Neural cell (in vitro differentiated cells): ENCODE measurements around the gene RP2. TPM values are rescaled to one million over a fixed set of nuclear protein-coding genes. Genes with fewer than 3 reads are reported as not detected.

ENCODE experiments used
- H2AFZ ChIP-seq: fragments of 200-600, 300-800 bp; sonication (generic), shearing (Covaris generic); 2 replicates; pipeline ENCODE4 v1.6.0; 2014; ENCODE audit warnings: low read depth, mild to moderate bottlenecking, antibody characterized with exemption, low read length, moderate library complexity
- H3F3A ChIP-seq: fragments of 200-600 bp; shearing (Covaris generic); 2 replicates; pipeline ENCODE4 v1.6.1; 2016; ENCODE audit warnings: mild to moderate bottlenecking, moderate library complexity, mixed read lengths, antibody characterized with exemption, low read length; ENCODE audit not compliant: insufficient read depth, poor library complexity, severe bottlenecking
- H3K27ac ChIP-seq: fragments of 200-600, 300-800 bp; sonication (generic), shearing (Covaris generic); 2 replicates; pipeline ENCODE4 v1.5.1; 2014; ENCODE audit warnings: mild to moderate bottlenecking, low read length, moderate library complexity
- H3K27me3 ChIP-seq: fragments of 300-800, 200-600 bp; sonication (generic), shearing (Covaris generic); 2 replicates; pipeline ENCODE4 v1.6.0; 2014; ENCODE audit warnings: mild to moderate bottlenecking, low read depth, low read length, moderate library complexity; ENCODE audit not compliant: insufficient read depth
- H3K36me3 ChIP-seq: fragments of 300-800, 200-600 bp; sonication (generic), shearing (Covaris generic); 2 replicates; pipeline ENCODE4 v1.5.1; 2014; ENCODE audit warnings: mild to moderate bottlenecking, antibody characterized with exemption, low read length, moderate library complexity; ENCODE audit not compliant: insufficient read depth
- H3K4me2 ChIP-seq: fragments of 300-800, 200-600 bp; sonication (generic), shearing (Covaris generic); 2 replicates; pipeline ENCODE4 v1.6.0; 2014; ENCODE audit warnings: mild to moderate bottlenecking, low read length
- H3K4me3 ChIP-seq: fragments of 300-800, 200-600 bp; sonication (generic), shearing (Covaris generic); 2 replicates; pipeline ENCODE4 v1.5.1; 2014; ENCODE audit warnings: mild to moderate bottlenecking, low read length, moderate library complexity
- H3K79me2 ChIP-seq: fragments of 200-600 bp; shearing (Covaris generic); replicated peaks from 2 replicates; pipeline ENCODE4 v1.6.0; 2014; ENCODE audit warnings: mild to moderate bottlenecking, low read length, moderate library complexity; ENCODE audit not compliant: insufficient read depth
- H3K9ac ChIP-seq: fragments of 300-800, 200-600 bp; sonication (generic), shearing (Covaris generic); 2 replicates; pipeline ENCODE4 v1.6.1; 2016; ENCODE audit warnings: mild to moderate bottlenecking, low read length, mixed read lengths
- H3K9me2 ChIP-seq: fragments of 200-600 bp; shearing (Covaris generic); 2 replicates; pipeline ENCODE4 v1.6.1; 2016; ENCODE audit warnings: mild to moderate bottlenecking, low read length, mixed read lengths; ENCODE audit not compliant: insufficient read depth
- H3K9me3 ChIP-seq: fragments of 200-600, 300-800 bp; sonication (generic), shearing (Covaris generic); 2 replicates; pipeline ENCODE4 v1.6.1; 2016; ENCODE audit warnings: mild to moderate bottlenecking, mixed run types, low read length, moderate library complexity, mixed read lengths
- H4K20me1 ChIP-seq: fragments of 200-600 bp; shearing (Covaris generic); 2 replicates; pipeline ENCODE4 v1.6.1; 2016; ENCODE audit warnings: mild to moderate bottlenecking, mixed run types; ENCODE audit not compliant: insufficient read depth
- CTCF ChIP-seq: fragments of 450-650 bp; IDR thresholded peaks from 2 replicates; pipeline ENCODE4 v1.5.1; 2014; ENCODE audit warnings: antibody characterized with exemption, mild to moderate bottlenecking, moderate library complexity; ENCODE audit not compliant: poor library complexity, severe bottlenecking
- EP300 ChIP-seq: fragments of 450-650 bp; conservative IDR thresholded peaks from 2 replicates; pipeline ENCODE4 v1.6.1; 2014; ENCODE audit warnings: antibody characterized with exemption, mild to moderate bottlenecking, moderate library complexity; ENCODE audit not compliant: poor library complexity, severe bottlenecking
- EZH2 ChIP-seq: fragments of 200-600, 300-800 bp; shearing (Covaris generic), sonication (generic); IDR thresholded peaks from 2 replicates; pipeline ENCODE4 v1.6.1; 2014; ENCODE audit warnings: antibody characterized with exemption, low read length, borderline replicate concordance, mild to moderate bottlenecking; ENCODE audit not compliant: insufficient read depth, poor library complexity, severe bottlenecking
- MXI1 ChIP-seq: fragments of 450-650 bp; conservative IDR thresholded peaks from 2 replicates; pipeline ENCODE4 v1.6.1; 2014; ENCODE audit warnings: antibody characterized with exemption, mild to moderate bottlenecking; ENCODE audit not compliant: poor library complexity, severe bottlenecking
- POLR2AphosphoS5 ChIP-seq: IDR thresholded peaks from 2 replicates; pipeline ENCODE4 v1.6.1; 2012
- RAD21 ChIP-seq: fragments of 450-650 bp; conservative IDR thresholded peaks from 2 replicates; pipeline ENCODE4 v1.6.1; 2014; ENCODE audit warnings: antibody characterized with exemption, mild to moderate bottlenecking, moderate library complexity
- REST ChIP-seq: IDR thresholded peaks from 2 replicates; pipeline ENCODE4 v1.6.1; 2012; ENCODE audit warnings: borderline replicate concordance
- SMC3 ChIP-seq: fragments of 450-650 bp; conservative IDR thresholded peaks from 2 replicates; pipeline ENCODE4 v1.6.1; 2014; ENCODE audit warnings: antibody characterized with exemption, mild to moderate bottlenecking, moderate library complexity; ENCODE audit not compliant: poor library complexity
- TAF1 ChIP-seq: IDR thresholded peaks from 2 replicates; pipeline ENCODE4 v1.6.1; 2012; ENCODE audit warnings: low read depth
- polyA plus RNA-seq: library from polyadenylated mRNA; depleted of rRNA; stranded (reverse); fragments of >200 nt; gene quantifications from 2 replicates; pipeline ENCODE4 v1.2.3, GENCODE V29; 2014

RP2 gene
- polyA plus RNA-seq, 1 donor from 2014 or later = 12.1 TPM

GRCh38 chrX:46912603-46913491 lies 76.0 kb downstream of the RP2 start:
- H2AFZ ChIP-seq = no peak overlapping the region

More at GRCh38 chrX:46912603-46913491, 76.0 kb downstream of the RP2 start:
- H3K36me3 ChIP-seq = no peaks in the 10 kb centered on the region
- H3K9ac ChIP-seq = peak overlapping the region; percentile 58
- H3K79me2 ChIP-seq = peaks cover 27% of the 10 kb centered on the region
- H3F3A ChIP-seq = no peaks in the 10 kb centered on the region
- no peak overlapping the region for H3K27ac ChIP-seq
- H3K4me2 ChIP-seq = no peak overlapping the region
- H3K27me3 ChIP-seq = no peaks in the 10 kb centered on the region
- H3K9me3 ChIP-seq = no peaks in the 10 kb centered on the region
- H3K4me3 ChIP-seq = peak overlapping the region; percentile 82
- TF ChIP-seq EP300 = no peak
- peak; percentile 26 for TF ChIP-seq RAD21
- TF ChIP-seq EZH2 = no peak
- no peak for TF ChIP-seq REST
- TF ChIP-seq CTCF = peak; percentile 60
- no peak for TF ChIP-seq POLR2AphosphoS5
- no peak for TF ChIP-seq MXI1
- TF ChIP-seq SMC3 = peak; percentile 48
- TF ChIP-seq TAF1 = no peak
- H4K20me1 ChIP-seq = no peaks in the 10 kb centered on the region
- no peaks in the 10 kb centered on the region for H3K9me2 ChIP-seq
